Renal pelvis (tissue), 12 donors: Measurements from ENCODE around the gene CLMN. TPM values are rescaled to one million over a fixed set of nuclear protein-coding genes. Genes with fewer than 3 reads are reported as not detected.
A peak's percentile ranks its signal among the peaks of the same experiment; 100 is the strongest.

ENCODE experiments used
- DNase-seq: peaks from one replicate; pipeline ENCODE4 v3.0.0-alpha.2; 2013
- long read RNA-seq, 16 experiments: transcript quantifications; one replicate each; lab custom pipeline, GENCODE V29; 2026
- polyA plus RNA-seq, 3 donors: library from polyadenylated mRNA; unstranded; fragments of 120-200 nt; gene quantifications; one replicate each; pipeline ENCODE4 v1.2.1, GENCODE V29; 2013; ENCODE audit not compliant: insufficient read length in 3 of 3

Gene CLMN
- polyA plus RNA-seq: 10 to 100 TPM; 18.2 to 41.5 (median 30.6) TPM
- long read RNA-seq, donor 1: 0 reads
- long read RNA-seq, donor 2: 0 reads
- long read RNA-seq, donor 3: 0 reads
- long read RNA-seq, donor 4, partial matches to known transcripts: 5 of 5 reads
- long read RNA-seq, donor 4, other reads (novel, unspliced or antisense): 0 of 5 reads
- long read RNA-seq, donor 5, full-length matches to known transcripts: 2 of 2 reads
- long read RNA-seq, donor 5, partial matches to known transcripts: 0 of 2 reads
- long read RNA-seq, donor 5, other reads (novel, unspliced or antisense): 0 of 2 reads
- long read RNA-seq, donor 6, full-length matches to known transcripts: 1 of 1 reads
- long read RNA-seq, donor 6, partial matches to known transcripts: 0 of 1 reads
- long read RNA-seq, donor 6, other reads (novel, unspliced or antisense): 0 of 1 reads
- long read RNA-seq, donor 7, partial matches to known transcripts: 6 of 6 reads
- long read RNA-seq, donor 7, other reads (novel, unspliced or antisense): 0 of 6 reads
- long read RNA-seq, donor 8: 0 reads
- long read RNA-seq, donor 9, partial matches to known transcripts: 7 of 7 reads
- long read RNA-seq, donor 9, other reads (novel, unspliced or antisense): 0 of 7 reads
- long read RNA-seq, donor 10: 0 reads
- long read RNA-seq, donor 11, partial matches to known transcripts: 11 of 11 reads
- long read RNA-seq, donor 11, other reads (novel, unspliced or antisense): 0 of 11 reads
- long read RNA-seq, donor 12, full-length matches to known transcripts: 3 of 3 reads
- long read RNA-seq, donor 12, partial matches to known transcripts: 0 of 3 reads
- long read RNA-seq, donor 12, other reads (novel, unspliced or antisense): 0 of 3 reads
- long read RNA-seq, donor 13, partial matches to known transcripts: 6 of 6 reads
- long read RNA-seq, donor 13, other reads (novel, unspliced or antisense): 0 of 6 reads
- long read RNA-seq, donor 14: 0 reads
- long read RNA-seq, donor 15: 0 reads
- long read RNA-seq, donor 16, full-length matches to known transcripts: 1 of 9 reads
- long read RNA-seq, donor 16, partial matches to known transcripts: 8 of 9 reads
- long read RNA-seq, donor 16, other reads (novel, unspliced or antisense): 0 of 9 reads

GRCh38 chr14:95319312-95320077 lies at the start of gene CLMN:
Gene CLMN (minus strand): TSS chr14:95319908. CDS start chr14:95319792, 116 bp downstream.
- peak; percentile 76 for DNase-seq

- peak; percentile 11 for DNase-seq
These were observed 45.7 kb upstream of the CLMN start for GRCh38 chr14:95365401-95365800.

GRCh38 chr14:95364481-95365209 lies 44.9 kb upstream of the CLMN start:
- no peak for DNase-seq

- no peak for DNase-seq
These were observed 43.8 kb upstream of the CLMN start for GRCh38 chr14:95363468-95363954.

- no peak for DNase-seq
These were observed 42.4 kb upstream of the CLMN start for GRCh38 chr14:95362138-95362494.

- DNase-seq: no peak
These were observed 41.8 kb upstream of the CLMN start for GRCh38 chr14:95361373-95362137.

GRCh38 chr14:95360828-95361227 lies 41.1 kb upstream of the CLMN start:
- no peak for DNase-seq

GRCh38 chr14:95359994-95360826 lies 40.5 kb upstream of the CLMN start:
- peak; percentile 27 for DNase-seq

- DNase-seq: no peak
These were observed 36.6 kb upstream of the CLMN start for GRCh38 chr14:95356245-95356869.

GRCh38 chr14:95355422-95355821 lies 35.7 kb upstream of the CLMN start:
- no peak for DNase-seq

- DNase-seq: no peak
These were observed 35.1 kb upstream of the CLMN start for GRCh38 chr14:95354834-95355233.

- DNase-seq: no peak
These were observed 34.0 kb upstream of the CLMN start for GRCh38 chr14:95353664-95354063.

GRCh38 chr14:95353007-95353406 lies 33.3 kb upstream of the CLMN start:
- no peak for DNase-seq

GRCh38 chr14:95352481-95352880 lies 32.8 kb upstream of the CLMN start:
- no peak for DNase-seq

GRCh38 chr14:95349241-95349640 lies 29.5 kb upstream of the CLMN start:
- no peak for DNase-seq

- DNase-seq: no peak
These were observed 28.8 kb upstream of the CLMN start for GRCh38 chr14:95348395-95349080.

- DNase-seq: no peak
These were observed 27.1 kb upstream of the CLMN start for GRCh38 chr14:95346820-95347219.

GRCh38 chr14:95346266-95346665 lies 26.6 kb upstream of the CLMN start:
- no peak for DNase-seq
